ENCODE measurements around the gene MET.
A peak's percentile ranks its signal among the peaks of the same experiment; 100 is the strongest.

The MET gene

DNA sequence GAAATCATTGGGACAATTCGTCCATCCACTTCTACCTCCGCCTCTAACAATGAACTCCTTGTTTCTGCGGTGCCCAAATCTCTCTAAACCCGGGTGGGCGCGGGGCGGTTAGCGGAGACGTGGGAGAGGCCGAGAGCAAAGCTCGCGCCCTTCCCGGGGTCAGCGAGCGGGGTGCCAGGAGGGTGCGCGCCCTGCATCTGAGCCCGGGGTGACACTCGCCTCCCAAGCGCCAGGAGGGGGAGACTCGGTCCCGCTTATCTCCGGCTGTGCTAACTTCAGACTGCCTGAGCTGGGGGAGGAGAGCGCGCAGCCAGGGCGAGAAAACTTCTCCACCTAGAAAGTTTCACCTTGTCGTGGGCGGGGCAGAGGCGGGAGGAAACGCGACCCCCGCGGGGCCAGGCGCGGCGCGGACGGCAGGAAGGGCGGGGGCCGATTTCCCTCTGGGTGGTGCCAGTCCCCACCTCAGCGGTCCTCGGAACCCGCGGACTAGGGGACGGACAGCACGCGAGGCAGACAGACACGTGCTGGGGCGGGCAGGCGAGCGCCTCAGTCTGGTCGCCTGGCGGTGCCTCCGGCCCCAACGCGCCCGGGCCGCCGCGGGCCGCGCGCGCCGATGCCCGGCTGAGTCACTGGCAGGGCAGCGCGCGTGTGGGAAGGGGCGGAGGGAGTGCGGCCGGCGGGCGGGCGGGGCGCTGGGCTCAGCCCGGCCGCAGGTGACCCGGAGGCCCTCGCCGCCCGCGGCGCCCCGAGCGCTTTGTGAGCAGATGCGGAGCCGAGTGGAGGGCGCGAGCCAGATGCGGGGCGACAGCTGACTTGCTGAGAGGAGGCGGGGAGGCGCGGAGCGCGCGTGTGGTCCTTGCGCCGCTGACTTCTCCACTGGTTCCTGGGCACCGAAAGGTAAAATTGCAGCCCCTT is at the start of gene MET:
MET (plus strand) TSS at position 516 of the 915 bp plus-strand sequence. CDS start 26,889 bp downstream, outside the sequence.
- Histone ChIP-seq H3K4me3 (ENCODE audit: low read depth in 1 of 5, low read length in 5 of 5) (peak within 1 kb of the TSS; percentile 66 to 89 (median 82)), H3K4me1 (ENCODE audit: control insufficient read depth in 5 of 5, insufficient read depth in 5 of 5, low read length in 5 of 5) (peaks cover 0 to 19% (median 14%) of the 10 kb centered on the region in 5 donors), H3K36me3 (ENCODE audit: control insufficient read depth in 5 of 5, insufficient read depth in 5 of 5, low read length in 5 of 5) (no peaks in the 10 kb centered on the region), H3K27ac (ENCODE audit: low read depth, low read length) (peak within 1 kb of the TSS; percentile 74), H3K9me3 (ENCODE audit: control insufficient read depth in 5 of 5, low read length in 5 of 5) (peaks cover 0 to 4% (median 0%) of the 10 kb centered on the region in 5 donors), H3K27me3 (ENCODE audit: control insufficient read depth in 5 of 5, insufficient read depth in 4 of 5, low read length in 5 of 5) (peaks cover 0 to 3% (median 0%) of the 10 kb centered on the region in 5 donors), H3K9ac (ENCODE audit: low read length in 5 of 5) (peak within 1 kb of the TSS; percentile 69 to 99 (median 81))

DNA sequence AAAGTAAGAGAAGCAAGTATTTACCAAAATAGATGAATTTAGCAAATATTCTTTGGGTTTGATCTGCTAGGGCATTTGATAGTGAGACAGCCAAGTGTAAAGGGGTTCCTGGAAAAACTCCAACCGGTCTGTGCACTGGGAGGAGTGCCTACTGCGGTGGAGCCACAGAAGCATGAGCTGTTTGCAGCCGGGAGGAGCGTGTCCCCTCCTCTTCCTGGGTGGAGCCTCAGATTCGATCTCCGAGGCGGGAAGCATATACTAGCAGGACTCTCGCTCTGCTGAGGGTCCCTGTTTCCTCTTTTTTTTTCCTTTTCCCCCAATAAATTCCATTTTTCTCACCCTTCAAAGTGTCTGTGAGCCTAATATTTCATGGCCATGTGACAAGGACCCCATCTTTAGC is 45.1 kb upstream of the MET start:
- Histone ChIP-seq H3K36me3 (ENCODE audit: control insufficient read depth in 5 of 5, insufficient read depth in 5 of 5, low read length in 5 of 5) (no peaks in the 10 kb centered on the region), H3K9ac (ENCODE audit: low read length in 5 of 5) (no peak overlapping the region), H3K4me1 (ENCODE audit: control insufficient read depth in 5 of 5, insufficient read depth in 5 of 5, low read length in 5 of 5) (peaks cover 0 to 15% (median 8%) of the 10 kb centered on the region in 5 donors), H3K9me3 (ENCODE audit: control insufficient read depth in 5 of 5, low read length in 5 of 5) (no peaks in the 10 kb centered on the region), H3K27ac (ENCODE audit: low read depth, low read length) (no peak overlapping the region), H3K27me3 (ENCODE audit: control insufficient read depth in 5 of 5, insufficient read depth in 4 of 5, low read length in 5 of 5) (peaks cover 0 to 7% (median 2%) of the 10 kb centered on the region in 5 donors), H3K4me3 (ENCODE audit: low read depth in 1 of 5, low read length in 5 of 5) (no peak overlapping the region)

DNA sequence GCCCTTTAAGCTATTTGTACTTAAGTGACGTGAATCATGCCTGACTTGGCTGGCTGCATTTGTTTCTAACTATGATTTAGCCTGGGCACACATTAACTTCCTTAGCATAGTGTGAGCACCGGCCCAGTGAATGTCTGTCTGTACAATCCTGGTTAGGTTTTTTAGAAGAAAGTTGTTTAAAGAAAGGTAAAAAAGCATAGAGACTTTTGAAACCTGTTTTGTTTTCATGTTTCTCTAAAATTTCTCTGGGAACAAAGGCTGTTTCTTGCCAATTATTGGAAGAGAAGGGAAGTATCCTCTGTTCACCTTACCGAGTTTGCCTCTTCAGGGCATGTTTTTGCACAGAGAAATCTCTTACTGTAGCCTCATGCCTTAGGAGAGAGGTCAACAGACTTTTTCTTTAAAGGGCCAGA is 42.9 kb upstream of the MET start:
- Histone ChIP-seq H3K4me3 (ENCODE audit: low read depth in 1 of 5, low read length in 5 of 5) (no peak overlapping the region), H3K9me3 (ENCODE audit: control insufficient read depth in 5 of 5, low read length in 5 of 5) (no peaks in the 10 kb centered on the region), H3K4me1 (ENCODE audit: control insufficient read depth in 5 of 5, insufficient read depth in 5 of 5, low read length in 5 of 5) (peaks cover 0 to 15% (median 12%) of the 10 kb centered on the region in 5 donors), H3K36me3 (ENCODE audit: control insufficient read depth in 5 of 5, insufficient read depth in 5 of 5, low read length in 5 of 5) (no peaks in the 10 kb centered on the region), H3K27me3 (ENCODE audit: control insufficient read depth in 5 of 5, insufficient read depth in 4 of 5, low read length in 5 of 5) (peaks cover 0 to 7% (median 0%) of the 10 kb centered on the region in 5 donors), H3K9ac (ENCODE audit: low read length in 5 of 5) (peak overlapping the region in 3 of 5 donors; percentile 31 to 54 (median 36)), H3K27ac (ENCODE audit: low read depth, low read length) (peak overlapping the region; percentile 90)

DNA sequence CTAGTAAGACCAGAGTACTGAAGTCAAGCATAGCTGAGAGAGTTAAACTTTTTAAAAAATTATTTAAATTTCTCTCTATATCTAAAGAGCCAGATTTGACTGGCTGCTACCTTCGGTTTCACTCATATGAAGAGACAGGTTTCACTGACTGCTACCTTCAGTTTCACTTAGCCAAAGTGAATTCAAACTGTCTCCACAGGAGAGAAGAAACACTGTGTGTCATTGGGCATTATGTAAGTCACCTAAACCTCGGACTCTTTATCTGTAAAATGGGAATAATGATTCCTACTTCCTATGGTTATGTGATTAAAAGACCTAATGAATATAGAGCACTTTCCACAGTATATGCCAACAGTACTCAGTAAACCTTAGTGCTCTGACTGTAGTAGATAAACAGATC is 41.6 kb upstream of the MET start:
- peak overlapping the region; percentile 15 for H3K27ac ChIP-seq (ENCODE audit: low read depth, low read length)
- no peaks in the 10 kb centered on the region for H3K36me3 ChIP-seq (ENCODE audit: control insufficient read depth in 5 of 5, insufficient read depth in 5 of 5, low read length in 5 of 5)
- H3K9ac ChIP-seq (ENCODE audit: low read length in 5 of 5), result no peak overlapping the region
- H3K27me3 ChIP-seq (ENCODE audit: control insufficient read depth in 5 of 5, insufficient read depth in 4 of 5, low read length in 5 of 5), result no peaks in the 10 kb centered on the region
- H3K9me3 ChIP-seq (ENCODE audit: control insufficient read depth in 5 of 5, low read length in 5 of 5), result no peaks in the 10 kb centered on the region
- no peak overlapping the region for H3K4me3 ChIP-seq (ENCODE audit: low read depth in 1 of 5, low read length in 5 of 5)
- H3K4me1 ChIP-seq (ENCODE audit: control insufficient read depth in 5 of 5, insufficient read depth in 5 of 5, low read length in 5 of 5), result peaks cover 0 to 15% (median 12%) of the 10 kb centered on the region in 5 donors

DNA sequence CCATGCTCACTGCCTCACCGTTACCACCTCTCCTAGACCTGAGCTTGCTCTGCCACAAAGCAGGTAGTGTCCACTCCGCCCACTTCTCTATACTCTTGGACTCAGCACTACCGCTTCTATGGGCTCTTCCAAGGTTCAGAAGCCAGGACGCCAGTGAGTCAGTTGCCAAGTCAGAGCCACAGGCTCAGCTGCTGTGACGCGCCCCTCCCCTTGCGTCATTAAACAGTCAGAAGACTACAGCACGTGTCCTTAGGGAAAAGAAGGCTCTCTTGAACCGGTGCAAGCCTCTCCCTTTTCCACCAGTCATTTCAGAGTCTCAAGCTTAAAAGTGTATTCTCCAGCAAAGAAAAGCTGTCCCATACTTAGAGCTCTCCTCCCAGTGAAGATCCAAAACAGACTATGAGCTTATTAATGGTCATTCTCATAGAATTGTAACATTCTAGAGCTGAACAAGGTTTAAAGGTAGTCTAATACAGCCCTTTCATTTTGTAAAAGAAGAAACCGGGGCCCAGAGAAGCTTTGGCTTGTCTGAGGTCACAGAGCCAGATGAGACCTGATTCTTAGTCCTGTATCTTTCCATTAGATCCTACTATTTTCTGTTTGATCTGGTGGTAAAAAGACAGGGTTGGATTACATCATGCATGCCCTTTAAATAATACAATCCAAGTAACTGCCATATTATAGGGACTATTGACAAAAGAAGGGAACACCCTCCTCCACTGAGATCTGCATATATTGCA is 40.9 kb upstream of the MET start:
- Histone ChIP-seq H3K36me3 (ENCODE audit: control insufficient read depth in 5 of 5, insufficient read depth in 5 of 5, low read length in 5 of 5) (no peaks in the 10 kb centered on the region), H3K9me3 (ENCODE audit: control insufficient read depth in 5 of 5, low read length in 5 of 5) (no peaks in the 10 kb centered on the region), H3K4me3 (ENCODE audit: low read depth in 1 of 5, low read length in 5 of 5) (no peak overlapping the region), H3K9ac (ENCODE audit: low read length in 5 of 5) (no peak overlapping the region), H3K4me1 (ENCODE audit: control insufficient read depth in 5 of 5, insufficient read depth in 5 of 5, low read length in 5 of 5) (peaks cover 0 to 15% (median 12%) of the 10 kb centered on the region in 5 donors), H3K27ac (ENCODE audit: low read depth, low read length) (peak overlapping the region; percentile 15), H3K27me3 (ENCODE audit: control insufficient read depth in 5 of 5, insufficient read depth in 4 of 5, low read length in 5 of 5) (no peaks in the 10 kb centered on the region)

DNA sequence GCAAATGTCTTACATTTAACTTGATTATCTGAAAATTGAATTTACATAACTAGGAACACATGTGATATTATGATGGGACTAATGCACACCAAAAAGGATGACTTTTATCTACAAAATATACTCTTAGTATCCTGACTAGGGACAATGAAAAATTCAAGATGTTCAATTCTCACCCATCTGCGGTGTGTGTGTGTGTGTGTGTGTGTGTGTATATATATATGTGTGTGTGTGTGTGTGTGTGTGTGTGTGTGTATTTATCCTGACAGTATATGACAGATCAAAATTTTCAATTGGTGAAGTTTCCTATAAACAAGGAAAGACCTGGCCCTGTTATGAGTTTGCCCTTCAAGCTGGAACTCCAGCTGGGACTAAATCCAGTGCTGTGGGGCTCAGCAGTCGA is 40.3 kb upstream of the MET start:
- Histone ChIP-seq H3K9me3 (ENCODE audit: control insufficient read depth in 5 of 5, low read length in 5 of 5) (no peaks in the 10 kb centered on the region), H3K27me3 (ENCODE audit: control insufficient read depth in 5 of 5, insufficient read depth in 4 of 5, low read length in 5 of 5) (no peaks in the 10 kb centered on the region), H3K4me1 (ENCODE audit: control insufficient read depth in 5 of 5, insufficient read depth in 5 of 5, low read length in 5 of 5) (peaks cover 0 to 15% (median 12%) of the 10 kb centered on the region in 5 donors), H3K36me3 (ENCODE audit: control insufficient read depth in 5 of 5, insufficient read depth in 5 of 5, low read length in 5 of 5) (no peaks in the 10 kb centered on the region), H3K4me3 (ENCODE audit: low read depth in 1 of 5, low read length in 5 of 5) (no peak overlapping the region), H3K27ac (ENCODE audit: low read depth, low read length) (peak overlapping the region; percentile 15), H3K9ac (ENCODE audit: low read length in 5 of 5) (no peak overlapping the region)

DNA sequence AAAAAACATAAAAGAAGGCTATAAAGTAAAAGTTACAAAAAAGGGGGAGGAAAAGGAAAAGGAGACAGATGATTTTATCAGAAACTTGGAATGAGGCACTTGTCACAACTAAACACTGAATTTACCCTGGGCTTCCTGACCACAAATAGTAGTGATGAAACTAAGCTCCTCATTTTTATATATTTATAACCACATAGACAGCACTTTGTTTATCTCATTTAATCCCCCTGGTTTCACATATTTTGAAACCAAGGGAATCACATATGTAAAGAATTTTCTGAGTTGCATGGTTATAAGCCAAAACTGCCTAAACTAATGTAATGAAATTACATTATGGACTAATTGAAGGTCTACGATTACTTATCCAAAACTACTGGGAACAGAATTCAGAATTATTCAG is 39.6 kb upstream of the MET start:
- peaks cover 0 to 15% (median 12%) of the 10 kb centered on the region in 5 donors for H3K4me1 ChIP-seq (ENCODE audit: control insufficient read depth in 5 of 5, insufficient read depth in 5 of 5, low read length in 5 of 5)
- no peaks in the 10 kb centered on the region for H3K36me3 ChIP-seq (ENCODE audit: control insufficient read depth in 5 of 5, insufficient read depth in 5 of 5, low read length in 5 of 5)

DNA sequence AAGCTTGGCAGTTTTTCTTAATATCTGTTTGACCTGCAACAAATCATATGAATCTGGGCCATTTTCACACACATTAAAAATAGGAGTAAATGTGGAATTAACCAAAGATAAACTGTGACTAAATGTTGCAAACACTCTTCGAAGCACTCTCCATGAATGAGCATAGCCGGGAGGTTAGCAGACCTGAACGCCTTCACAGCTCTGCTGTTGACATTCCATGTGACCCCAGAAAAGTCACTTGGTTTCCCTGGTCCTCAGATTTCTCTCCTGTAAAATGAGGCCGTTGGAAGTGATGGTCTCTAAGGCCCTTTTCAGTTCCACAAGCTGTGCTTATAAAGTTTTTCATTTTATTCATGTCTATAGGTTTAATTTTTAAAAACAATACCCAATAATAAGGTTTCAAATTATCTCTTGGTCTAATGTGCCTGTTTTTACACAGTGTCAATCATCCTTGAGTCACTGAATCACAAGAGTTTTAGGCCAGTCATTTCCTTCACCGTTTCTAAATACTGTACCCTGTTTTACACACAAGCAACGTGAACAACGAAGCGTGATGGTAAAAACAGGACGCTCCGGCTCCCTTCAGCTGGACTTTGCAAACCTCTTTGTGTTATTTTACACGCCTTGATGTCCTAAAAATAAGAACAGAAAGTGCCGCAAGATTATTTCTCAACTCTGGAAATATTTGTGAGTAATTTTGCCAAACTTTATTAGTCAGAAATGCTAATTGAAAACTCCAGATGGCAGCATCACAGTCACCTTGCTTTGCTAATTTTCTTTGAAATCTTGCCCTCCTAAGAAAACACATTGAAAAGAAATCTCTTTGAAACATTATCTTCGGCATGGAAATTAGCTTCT is 38.6 kb upstream of the MET start:
- Histone ChIP-seq H3K27ac (ENCODE audit: low read depth, low read length) (peak overlapping the region; percentile 21), H3K9me3 (ENCODE audit: control insufficient read depth in 5 of 5, low read length in 5 of 5) (no peaks in the 10 kb centered on the region), H3K9ac (ENCODE audit: low read length in 5 of 5) (no peak overlapping the region), H3K36me3 (ENCODE audit: control insufficient read depth in 5 of 5, insufficient read depth in 5 of 5, low read length in 5 of 5) (no peaks in the 10 kb centered on the region), H3K4me1 (ENCODE audit: control insufficient read depth in 5 of 5, insufficient read depth in 5 of 5, low read length in 5 of 5) (peaks cover 0 to 15% (median 12%) of the 10 kb centered on the region in 5 donors), H3K27me3 (ENCODE audit: control insufficient read depth in 5 of 5, insufficient read depth in 4 of 5, low read length in 5 of 5) (no peaks in the 10 kb centered on the region), H3K4me3 (ENCODE audit: low read depth in 1 of 5, low read length in 5 of 5) (no peak overlapping the region)

More for the DNA sequence above, 39.6 kb upstream of the MET start:
- H3K27ac ChIP-seq (ENCODE audit: low read depth, low read length), result no peak overlapping the region
- no peaks in the 10 kb centered on the region for H3K27me3 ChIP-seq (ENCODE audit: control insufficient read depth in 5 of 5, insufficient read depth in 4 of 5, low read length in 5 of 5)
- no peak overlapping the region for H3K9ac ChIP-seq (ENCODE audit: low read length in 5 of 5)
- H3K4me3 ChIP-seq (ENCODE audit: low read depth in 1 of 5, low read length in 5 of 5), result no peak overlapping the region
- no peaks in the 10 kb centered on the region for H3K9me3 ChIP-seq (ENCODE audit: control insufficient read depth in 5 of 5, low read length in 5 of 5)

DNA sequence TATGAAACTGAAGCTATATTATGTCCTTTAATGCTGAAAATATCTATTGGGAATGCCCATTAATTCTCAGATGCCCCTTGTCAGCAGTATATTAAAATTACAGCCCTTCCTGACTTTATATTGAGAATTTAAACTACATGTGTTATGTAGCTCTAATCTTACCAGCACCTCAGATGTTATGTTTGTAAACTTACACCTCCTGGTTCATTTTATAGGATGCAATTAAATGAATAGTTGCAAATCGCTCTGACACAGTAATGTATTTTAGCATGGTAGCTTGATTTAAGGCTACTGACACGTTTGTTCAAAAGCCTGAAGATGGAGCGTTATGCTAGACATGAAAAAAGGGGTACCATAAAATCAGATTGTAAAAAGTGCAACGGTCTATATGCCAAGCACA is 35.0 kb upstream of the MET start:
- Histone ChIP-seq H3K36me3 (ENCODE audit: control insufficient read depth in 5 of 5, insufficient read depth in 5 of 5, low read length in 5 of 5) (no peaks in the 10 kb centered on the region), H3K27ac (ENCODE audit: low read depth, low read length) (no peak overlapping the region), H3K27me3 (ENCODE audit: control insufficient read depth in 5 of 5, insufficient read depth in 4 of 5, low read length in 5 of 5) (no peaks in the 10 kb centered on the region), H3K9ac (ENCODE audit: low read length in 5 of 5) (no peak overlapping the region), H3K9me3 (ENCODE audit: control insufficient read depth in 5 of 5, low read length in 5 of 5) (no peaks in the 10 kb centered on the region), H3K4me3 (ENCODE audit: low read depth in 1 of 5, low read length in 5 of 5) (no peak overlapping the region), H3K4me1 (ENCODE audit: control insufficient read depth in 5 of 5, insufficient read depth in 5 of 5, low read length in 5 of 5) (peaks cover 0 to 4% (median 0%) of the 10 kb centered on the region in 5 donors)
